Brain microvascular endothelial cell (primary cell): ENCODE data around the gene SSH2.

ENCODE experiments used
- DNase-seq: peaks from one replicate; pipeline ENCODE4 v3.0.0-alpha.2; 2020
- H3K27ac ChIP-seq: fragments of 250-450 bp; sonication (Bioruptor Pico); 2 replicates; pipeline ENCODE4 v1.5.1; 2020; ENCODE audit warnings: mild to moderate bottlenecking, moderate library complexity
- H3K27me3 ChIP-seq: fragments of 250-450 bp; sonication (Bioruptor Pico); replicated peaks from 2 replicates; pipeline ENCODE4 v1.5.1; 2020; ENCODE audit warnings: mild to moderate bottlenecking
- H3K36me3 ChIP-seq: fragments of 250-450 bp; sonication (Bioruptor Pico); replicated peaks from 2 replicates; pipeline ENCODE4 v1.5.1; 2020; ENCODE audit warnings: mild to moderate bottlenecking
- H3K4me3 ChIP-seq: 2 replicates; pipeline ENCODE4 v1.5.1; 2011; ENCODE audit warnings: low read depth, mild to moderate bottlenecking, control low read depth, low read length, moderate library complexity
- in situ Hi-C: cut with HindIII; loops from 2 replicates; pipeline ENCODE4 v1.10.0; 2017; ENCODE audit warnings: low sequenced_read_pairs, low pct_ligation_motif_present
- TF ChIP-seq, protein P1 (sequence below): IDR thresholded peaks from 2 replicates; pipeline ENCODE4 v1.5.1; 2011; ENCODE audit warnings: low read depth, mild to moderate bottlenecking, moderate library complexity, low read length, control low read depth, inconsistent platforms; ENCODE audit errors: missing control alignments

The SSH2 gene

DNA sequence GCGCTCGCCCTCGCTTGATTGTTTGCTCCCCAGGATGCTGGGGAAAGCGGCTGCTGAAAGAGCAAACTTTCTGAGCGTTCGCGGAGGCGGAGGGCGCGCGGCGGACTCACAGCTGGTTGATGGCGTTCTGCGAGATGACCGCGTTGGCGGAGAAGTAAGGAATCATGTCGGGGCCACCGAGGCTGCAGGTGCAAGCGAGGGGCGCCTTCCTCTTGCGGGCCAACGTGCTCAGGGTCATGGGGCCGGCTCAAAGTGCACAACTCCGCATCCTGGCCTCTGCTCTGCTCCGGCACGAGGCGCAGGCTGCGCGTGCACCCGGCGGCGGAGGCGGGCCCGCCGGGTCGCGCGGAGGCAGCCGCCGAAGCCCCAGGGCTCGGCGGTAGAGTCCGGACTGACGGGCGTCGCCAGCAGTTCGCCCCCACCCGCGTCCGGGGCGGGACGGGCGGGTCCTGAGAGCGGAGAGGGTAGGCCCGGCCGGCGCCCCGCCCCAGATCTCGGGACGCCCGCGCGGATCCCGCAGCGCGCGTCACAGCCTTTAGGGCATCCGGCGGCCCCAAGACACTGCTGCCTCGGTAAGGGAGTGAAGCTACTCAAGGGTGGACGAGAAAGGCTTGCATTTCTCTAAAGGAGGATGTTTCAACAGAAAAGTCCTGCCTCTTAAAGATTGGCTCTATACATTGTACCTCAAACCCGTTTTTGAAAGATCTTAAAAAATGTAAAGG, 168.8 kb downstream of the SSH2 start:
- Histone ChIP-seq H3K27ac (peak overlapping the region; percentile 18), H3K4me3 (peak overlapping the region; percentile 77), H3K36me3 (no peaks in the 10 kb centered on the region), H3K27me3 (no peaks in the 10 kb centered on the region)
- peak; percentile 79 for DNase-seq
- in situ Hi-C loops = no loop called here
- TF ChIP-seq, protein P1, sequence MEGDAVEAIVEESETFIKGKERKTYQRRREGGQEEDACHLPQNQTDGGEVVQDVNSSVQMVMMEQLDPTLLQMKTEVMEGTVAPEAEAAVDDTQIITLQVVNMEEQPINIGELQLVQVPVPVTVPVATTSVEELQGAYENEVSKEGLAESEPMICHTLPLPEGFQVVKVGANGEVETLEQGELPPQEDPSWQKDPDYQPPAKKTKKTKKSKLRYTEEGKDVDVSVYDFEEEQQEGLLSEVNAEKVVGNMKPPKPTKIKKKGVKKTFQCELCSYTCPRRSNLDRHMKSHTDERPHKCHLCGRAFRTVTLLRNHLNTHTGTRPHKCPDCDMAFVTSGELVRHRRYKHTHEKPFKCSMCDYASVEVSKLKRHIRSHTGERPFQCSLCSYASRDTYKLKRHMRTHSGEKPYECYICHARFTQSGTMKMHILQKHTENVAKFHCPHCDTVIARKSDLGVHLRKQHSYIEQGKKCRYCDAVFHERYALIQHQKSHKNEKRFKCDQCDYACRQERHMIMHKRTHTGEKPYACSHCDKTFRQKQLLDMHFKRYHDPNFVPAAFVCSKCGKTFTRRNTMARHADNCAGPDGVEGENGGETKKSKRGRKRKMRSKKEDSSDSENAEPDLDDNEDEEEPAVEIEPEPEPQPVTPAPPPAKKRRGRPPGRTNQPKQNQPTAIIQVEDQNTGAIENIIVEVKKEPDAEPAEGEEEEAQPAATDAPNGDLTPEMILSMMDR = no peak

DNA sequence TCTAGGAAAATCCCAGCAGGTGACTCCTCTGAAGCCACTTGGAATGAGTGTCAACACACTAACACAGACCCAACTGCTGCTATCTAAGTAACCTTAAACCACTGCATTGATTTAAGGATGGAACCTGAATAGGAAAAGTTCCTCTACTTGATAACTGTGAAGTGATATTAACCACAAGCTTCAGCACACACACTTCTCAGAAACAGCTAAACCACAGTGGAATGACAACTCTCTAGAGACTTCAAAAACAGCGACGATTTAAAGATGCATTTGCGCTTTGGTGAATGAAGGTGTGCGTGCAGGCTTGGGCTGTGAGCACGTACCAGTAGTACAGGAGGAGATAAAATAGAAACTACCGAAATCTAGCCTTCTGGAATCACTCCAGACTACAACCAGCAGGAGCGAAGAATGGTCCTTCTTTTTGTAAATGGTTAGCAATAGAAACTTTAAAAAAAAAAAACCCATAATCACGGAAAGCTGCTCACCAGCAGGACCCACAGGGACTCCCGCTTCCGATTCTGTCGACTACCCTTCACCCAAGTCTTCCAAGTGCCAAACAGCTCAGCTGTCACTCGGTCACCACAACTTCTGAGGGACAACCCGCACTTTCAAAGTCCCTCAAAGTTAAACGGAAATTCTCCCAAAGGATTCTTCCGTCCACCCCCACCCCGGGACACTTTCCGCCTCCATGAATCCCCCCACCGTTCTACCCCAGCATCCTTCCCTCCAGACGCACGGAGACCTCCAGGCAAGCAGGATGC, 169.6 kb downstream of the SSH2 start:
- H3K27me3 ChIP-seq = no peaks in the 10 kb centered on the region
- TF ChIP-seq, protein P1 = no peak
- peak overlapping the region; percentile 77 for H3K4me3 ChIP-seq
- H3K36me3 ChIP-seq = no peaks in the 10 kb centered on the region
- peak; percentile 33 for DNase-seq
- in situ Hi-C loops = no loop called here
- H3K27ac ChIP-seq = no peak overlapping the region

GRCh38 chr17:29758255-29758654, 171.8 kb downstream of the SSH2 start:
- in situ Hi-C loops = no loop called here
- H3K27ac ChIP-seq = no peak overlapping the region

DNA sequence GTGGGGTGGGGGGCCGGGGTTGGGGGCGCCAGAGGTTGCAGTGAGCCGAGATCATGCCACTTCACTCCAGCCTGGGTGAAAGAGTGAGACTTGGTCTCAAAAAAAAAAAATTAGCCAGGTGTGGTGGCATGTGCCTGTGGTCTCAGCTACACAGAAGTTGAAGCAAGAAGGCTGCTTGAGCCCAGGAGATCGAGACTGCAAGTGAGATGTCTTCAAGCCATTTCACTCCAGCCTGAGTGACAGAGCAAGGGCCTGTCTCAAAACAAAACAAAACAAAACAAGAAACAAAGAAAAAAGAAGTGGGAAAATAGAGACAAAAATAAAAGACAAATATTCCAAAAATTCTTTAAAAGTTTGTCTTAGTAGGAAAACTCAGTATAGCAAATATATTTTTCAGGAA, 172.2 kb downstream of the SSH2 start:
- in situ Hi-C loops = no loop called here
- TF ChIP-seq, protein P1 = no peak
- Histone ChIP-seq H3K36me3 (no peaks in the 10 kb centered on the region), H3K27ac (no peak overlapping the region), H3K4me3 (no peak overlapping the region), H3K27me3 (no peaks in the 10 kb centered on the region)
- DNase-seq = no peak

More at GRCh38 chr17:29758255-29758654, 171.8 kb downstream of the SSH2 start:
- no peak for DNase-seq
- TF ChIP-seq, protein P1 = no peak
- H3K4me3 ChIP-seq = no peak overlapping the region
- H3K36me3 ChIP-seq = no peaks in the 10 kb centered on the region
- H3K27me3 ChIP-seq = no peaks in the 10 kb centered on the region

DNA sequence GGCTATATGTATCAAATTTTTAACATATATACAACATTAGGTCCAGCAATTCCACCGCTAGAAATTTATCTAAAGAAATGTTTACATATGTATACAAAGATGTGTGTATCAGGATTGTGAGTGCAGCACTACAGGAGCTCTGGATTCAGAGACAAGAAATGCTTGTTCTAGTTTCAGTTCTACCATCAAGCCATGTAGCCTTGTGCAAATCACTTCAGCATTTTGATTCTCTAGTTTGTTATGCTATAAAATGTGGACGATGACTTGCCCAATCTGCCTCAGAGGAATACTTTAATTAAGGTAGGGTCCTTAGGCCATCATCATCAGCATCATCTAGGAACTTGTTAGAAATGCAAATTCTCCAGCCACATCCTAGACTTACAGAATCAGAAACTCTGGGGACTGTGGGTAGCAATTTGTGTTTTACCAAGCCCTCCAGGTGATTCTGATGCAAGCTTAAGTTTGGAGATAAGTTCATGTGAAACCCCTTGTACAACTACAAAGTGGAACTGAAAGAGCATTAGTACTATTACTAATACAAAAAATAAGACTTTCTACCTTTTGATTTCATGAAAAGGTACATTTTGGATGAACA, 176.1 kb downstream of the SSH2 start:
- Histone ChIP-seq H3K36me3 (no peaks in the 10 kb centered on the region), H3K27me3 (no peaks in the 10 kb centered on the region), H3K27ac (no peak overlapping the region), H3K4me3 (no peak overlapping the region)
- TF ChIP-seq, protein P1 = no peak
- in situ Hi-C loops = no loop called here
- DNase-seq = no peak
